IMR-90 (cell line): ENCODE data around the gene BTN2A1. TPM values are rescaled to one million over a fixed set of nuclear protein-coding genes. Genes with fewer than 3 reads are reported as not detected.
"Not testable (repeated sequence)": the region's sequence is repeated elsewhere in the genome, so short reads cannot be mapped to it uniquely, and the experiment has no call there.

Source experiments
- ATAC-seq: fragments of 200-7000 bp; cut with Tn5 transposase; 2 replicates; pipeline ENCODE4 v1.9.1; 2020; ENCODE audit warnings: low read depth, mild to moderate bottlenecking, moderate library complexity
- BruUV-seq: library from RNA; stranded (reverse); fragments of 400-500 nt; replicated peaks from 2 replicates; lab custom pipeline; 2021; lab: Mats Ljungman, UMichigan
- CTCF ChIA-PET: fragments of 300-600 bp; formaldehyde crosslinking; extraction: SDS; loops from one replicate; lab custom pipeline; 2021; ENCODE audit warnings: antibody characterized with exemption; lab: Yijun Ruan, JAX
- POLR2A ChIA-PET: fragments of 300-600 bp; sonication (Branson Sonifier 250); formaldehyde crosslinking; loops from one replicate; lab custom pipeline; 2022; ENCODE audit warnings: antibody characterized with exemption; ENCODE audit not compliant: unreplicated experiment; lab: Charles Lee
- DNase-seq: peaks from one replicate; pipeline ENCODE4 v3.0.0; 2013
- H2AFZ ChIP-seq: replicated peaks from 2 replicates; pipeline ENCODE3; 2013; ENCODE audit warnings: low read length, mild to moderate bottlenecking; ENCODE audit not compliant: poor library complexity
- H2AK5ac ChIP-seq: 2 replicates; pipeline ENCODE4 v1.6.1; 2013; ENCODE audit warnings: low read depth, low read length, inconsistent platforms
- H2AK9ac ChIP-seq: replicated peaks from 2 replicates; pipeline ENCODE3; 2013; ENCODE audit warnings: mild to moderate bottlenecking, low read depth, low read length, moderate library complexity; ENCODE audit not compliant: poor library complexity
- H2BK120ac ChIP-seq: 2 replicates; pipeline ENCODE4 v1.6.1; 2013; ENCODE audit warnings: low read depth, low read length, inconsistent platforms
- H2BK15ac ChIP-seq: 3 replicates; pipeline ENCODE4 v1.6.1; 2013; ENCODE audit warnings: low read depth, low read length, inconsistent platforms
- H2BK20ac ChIP-seq: 2 replicates; pipeline ENCODE4 v1.6.1; 2013; ENCODE audit warnings: low read depth, mild to moderate bottlenecking, inconsistent platforms, low read length, moderate library complexity
- H2BK5ac ChIP-seq: 2 replicates; pipeline ENCODE4 v1.6.1; 2013; ENCODE audit warnings: mild to moderate bottlenecking, low read depth, low read length, inconsistent platforms; ENCODE audit not compliant: poor library complexity, severe bottlenecking
- H3K14ac ChIP-seq: replicated peaks from 2 replicates; pipeline ENCODE4 v1.6.1; 2013; ENCODE audit warnings: low read depth, low read length, inconsistent platforms
- H3K18ac ChIP-seq: 2 replicates; pipeline ENCODE4 v1.6.1; 2013; ENCODE audit warnings: low read depth, low read length, control low read depth
- H3K23ac ChIP-seq: 2 replicates; pipeline ENCODE4 v1.6.1; 2013; ENCODE audit warnings: low read depth, low read length, inconsistent platforms
- H3K27ac ChIP-seq: 2 replicates; pipeline ENCODE4 v1.5.1; 2013; ENCODE audit warnings: mild to moderate bottlenecking, control low read depth, low read length; ENCODE audit not compliant: insufficient read depth
- H3K27me3 ChIP-seq: 2 replicates; pipeline ENCODE4 v1.6.1; 2013; ENCODE audit warnings: low read length; ENCODE audit not compliant: control insufficient read depth, insufficient read depth
- H3K36me3 ChIP-seq: 2 replicates; pipeline ENCODE4 v1.6.1; 2013; ENCODE audit warnings: low read length, mixed read lengths; ENCODE audit not compliant: control insufficient read depth, insufficient read depth
- H3K4ac ChIP-seq: 2 replicates; pipeline ENCODE4 v1.6.1; 2013; ENCODE audit warnings: low read depth, low read length, inconsistent platforms
- H3K4me1 ChIP-seq: 2 replicates; pipeline ENCODE4 v1.6.1; 2013; ENCODE audit warnings: low read length, mixed read lengths; ENCODE audit not compliant: control insufficient read depth, insufficient read depth
- H3K4me2 ChIP-seq: 2 replicates; pipeline ENCODE4 v1.6.1; 2013; ENCODE audit warnings: low read depth, mild to moderate bottlenecking, control low read depth, low read length, moderate library complexity
- H3K4me3 ChIP-seq: 2 replicates; pipeline ENCODE4 v1.5.1; 2013; ENCODE audit warnings: low read depth, mild to moderate bottlenecking, control low read depth, low read length, moderate library complexity; ENCODE audit not compliant: insufficient read depth
- H3K56ac ChIP-seq: 2 replicates; pipeline ENCODE4 v1.6.1; 2013; ENCODE audit warnings: low read length, inconsistent platforms; ENCODE audit not compliant: insufficient read depth; ENCODE audit errors: extremely low read depth
- H3K79me1 ChIP-seq, 2 experiments: 2 replicates each; pipeline ENCODE4 v1.6.1; 2013; ENCODE audit warnings: low read length in 2 of 2, inconsistent platforms in 1 of 2, low read depth in 1 of 2
- H3K9ac ChIP-seq: 2 replicates; pipeline ENCODE4 v1.6.1; 2013; ENCODE audit warnings: low read depth, low read length, control low read depth
- H3K9me1 ChIP-seq: 2 replicates; pipeline ENCODE4 v1.6.1; 2013; ENCODE audit warnings: low read length, inconsistent platforms; ENCODE audit not compliant: insufficient read depth
- H3K9me3 ChIP-seq: 2 replicates; pipeline ENCODE4 v1.6.1; 2013; ENCODE audit warnings: low read length; ENCODE audit not compliant: control insufficient read depth, insufficient read depth
- H4K20me1 ChIP-seq: 2 replicates; pipeline ENCODE4 v1.6.1; 2013; ENCODE audit warnings: low read length, inconsistent platforms; ENCODE audit not compliant: insufficient read depth
- H4K5ac ChIP-seq: 2 replicates; pipeline ENCODE4 v1.6.1; 2013; ENCODE audit warnings: mild to moderate bottlenecking, low read depth, low read length, control low read depth
- H4K8ac ChIP-seq, 2 experiments: 2 replicates each; pipeline ENCODE4 v1.6.1; 2013; ENCODE audit warnings: low read depth in 2 of 2, low read length in 2 of 2, control low read depth in 1 of 2, inconsistent platforms in 1 of 2
- H4K91ac ChIP-seq: 2 replicates; pipeline ENCODE4 v1.6.1; 2013; ENCODE audit warnings: low read depth, low read length, inconsistent platforms; ENCODE audit not compliant: insufficient read depth
- WGBS, 2 experiments: methylation state at CpG; one replicate each; pipeline versions ENCODE4 v1.1.5 to v1.1.7; 2013; ENCODE audit warnings: missing lambda C conversion rate in 2 of 2; ENCODE audit not compliant: insufficient read length in 1 of 2; ENCODE audit errors: extremely low coverage in 2 of 2; 5-methylcytosine and 5-hydroxymethylcytosine counted together
- dilution Hi-C: fragments of 300-500 bp; cut with HindIII; formaldehyde crosslinking; loops from one replicate; pipeline ENCODE4 v1.14.3; 2018; ENCODE audit warnings: low sequenced_read_pairs; ENCODE audit not compliant: unreplicated experiment
- in situ Hi-C: fragments of 300-500 bp; cut with MboI; formaldehyde crosslinking; loops from 3 replicates; pipeline ENCODE4 v1.14.3; 2019; ENCODE audit warnings: low sequenced_read_pairs, inconsistent platforms, mixed read lengths
- intact Hi-C: fragments of 100-400 bp; cut with micrococcal nuclease; formaldehyde crosslinking; loops from 2 replicates; pipeline ENCODE4 v1.10.0; 2022
- polyA plus RNA-seq, 3 experiments: library from polyadenylated mRNA; depleted of rRNA; stranded (reverse); fragments of >200 nt; gene quantifications; 2 replicates each; pipeline ENCODE4 v1.2.3, GENCODE V29; 2012; ENCODE audit warnings: low replicate concordance in 1 of 3
- total RNA-seq: library from RNA; depleted of rRNA; stranded (reverse); fragments of >200 nt; gene quantifications from 2 replicates; pipeline ENCODE4 v1.2.3, GENCODE V29; 2012

Gene BTN2A1
- total and polyA plus RNA-seq, 2 of the 4 experiments (the other 2 are of a cell fraction): 13.6 to 40.2 TPM

GRCh38 chr6:26461353-26461752 lies 3.6 kb downstream of the BTN2A1 start:
- H2BK20ac ChIP-seq, ATAC-seq, H3K4me3 ChIP-seq, H2AFZ ChIP-seq, H2BK120ac ChIP-seq, H3K9me3 ChIP-seq, intact Hi-C loops, H3K27ac ChIP-seq, H4K8ac ChIP-seq, CTCF ChIA-PET, H4K91ac ChIP-seq, POLR2A ChIA-PET, H3K9ac ChIP-seq, DNase-seq, H2BK5ac ChIP-seq, H3K4me2 ChIP-seq, H2AK9ac ChIP-seq, BruUV-seq, H3K4ac ChIP-seq, H4K5ac ChIP-seq, in situ Hi-C loops, H3K56ac ChIP-seq, H3K18ac ChIP-seq, H3K14ac ChIP-seq, H2AK5ac ChIP-seq, H3K27me3 ChIP-seq, dilution Hi-C loops, H2BK15ac ChIP-seq: not testable (repeated sequence)
- Histone ChIP-seq H4K20me1 (peaks cover 25% of the 10 kb centered on the region; the same call in 1 of the 2 replicates), H3K4me1 (peaks cover 13% of the 10 kb centered on the region), H3K23ac (peak overlapping the region; percentile 78; the same call in 1 of the 2 replicates), H3K79me1 (peaks cover 47 to 88% of the 10 kb centered on the region in 2 experiments), H3K36me3 (peaks cover 59% of the 10 kb centered on the region), H3K9me1 (peaks cover 35% of the 10 kb centered on the region)
- 100% methylated on average over 1 of the region's 5 CpGs; no CpG with 5 or more reads in 1 of the 2 experiments for WGBS, 2 experiments
